Measurements from ENCODE around the gene REST. TPM values are rescaled to one million over a fixed set of nuclear protein-coding genes. Genes with fewer than 3 reads are reported as not detected.

The REST gene
- total and polyA plus RNA-seq, 9 of the 15 experiments (the other 6 are each of a cell fraction or from before 2014, with no cell fraction given), result 2.9 to 24.0 (median 19.2) TPM

- TF ChIP-seq SRSF7 (optimal IDR thresholded peaks at IDR 0.05; ENCODE audit: low read depth, low read length) (no peak), CAMTA2 (CRISPR knock-in tag; conservative IDR thresholded peaks at IDR 0.05) (no peak), OTX1 (CRISPR knock-in tag; IDR thresholded peaks at IDR 0.05) (no peak)
Observed at GRCh38 chr4:56973336-56973735, 65.6 kb downstream of the REST start (continued).

- POLR2A ChIA-PET, result interaction anchor here (0.6 to 6.3 kb wide), 4 partner anchors 11 to 69 kb away, joined by 3 to 61 read pairs (median 11); partner anchors contain the start of gene REST
- CTCF ChIA-PET (ENCODE audit: low intra/inter-chr PET ratio), result no interaction called here
- H3K27ac ChIP-seq (ENCODE audit: extremely low read depth, low read depth, low read length), result peak overlapping the region; percentile 94; the same call in 2 of the 3 replicates
- TF ChIP-seq HNRNPLL (IDR thresholded peaks at IDR 0.05; ENCODE audit: low read depth, low read length, poor library complexity, severe bottlenecking) (peak; percentile 93), KAT7 (CRISPR knock-in tag; IDR thresholded peaks at IDR 0.05; ENCODE audit: borderline replicate concordance) (0 out of 2 replicates have a peak, but pooled peaks have one; percentile 66), HMGXB4 (CRISPR knock-in tag; IDR thresholded peaks at IDR 0.05) (0 out of 2 replicates have a peak, but pooled peaks have one; percentile 38), CREB3L1 (IDR thresholded peaks at IDR 0.05; ENCODE audit: borderline replicate concordance, low read depth) (no peak), ETV6 (IDR thresholded peaks at IDR 0.05; ENCODE audit: borderline replicate concordance in 1 of 2, low read depth in 2 of 2, low read length in 1 of 2) (no peak), ETV6 (CRISPR knock-in tag; IDR thresholded peaks at IDR 0.05; ENCODE audit: borderline replicate concordance) (peak; percentile 61; the same call in 1 of the 2 replicates), SIN3A (IDR thresholded peaks at IDR 0.05; ENCODE audit: borderline replicate concordance in 2 of 2, control insufficient read depth in 1 of 2, low read depth in 2 of 2, low read length in 2 of 2) (peak in 1 of 2 experiments; percentile 13; a peak in 1 of 4 replicates), CHD1 (IDR thresholded peaks at IDR 0.05; ENCODE audit: low read length) (peak; percentile 70), ZNF57 (CRISPR knock-in tag; IDR thresholded peaks at IDR 0.05) (no peak), UBTF (IDR thresholded peaks at IDR 0.05; ENCODE audit: borderline replicate concordance in 1 of 2, low read depth in 2 of 2, low read length in 2 of 2) (0 out of 4 replicates have a peak, but pooled peaks of 1 of the 2 experiments have one; percentile 29)
Observed at GRCh38 chr4:56976283-56976836, 68.7 kb downstream of the REST start.

More at GRCh38 chr4:56976283-56976836, 68.7 kb downstream of the REST start:
- ATAC-seq (peak; percentile 17), FAIRE-seq (no peak), DNase-seq (ENCODE audit: extremely low read depth in 1 of 4, low spot score in 3 of 4) (peak; percentile 14 to 38 (median 17))
- Histone ChIP-seq H2AFZ (ENCODE audit: low read depth, low read length) (no peak overlapping the region), H3K4me1 (replicated peaks in 1 of 2; ENCODE audit: control insufficient read depth in 2 of 2, insufficient read depth in 2 of 2, low read length in 2 of 2) (peaks cover 16 to 28% of the 10 kb centered on the region in 2 experiments; a peak in 4 of 5 replicates), H3K36me3 (ENCODE audit: control insufficient read depth, insufficient read depth, low read length) (peaks cover 47% of the 10 kb centered on the region), H3K9ac (ENCODE audit: insufficient read depth in 1 of 2, low read depth in 2 of 2, low read length in 2 of 2) (peak overlapping the region; percentile 96 to 99), H3K9me1 (ENCODE audit: control insufficient read depth, insufficient read depth, low read length) (no peaks in the 10 kb centered on the region), H3K79me2 (ENCODE audit: control insufficient read depth, insufficient read depth, low read length) (peaks cover 71% of the 10 kb centered on the region), H3K4me3 (peak overlapping the region; percentile 98), H4K20me1 (replicated peaks; ENCODE audit: control insufficient read depth, insufficient read depth, low read length) (peaks cover 20% of the 10 kb centered on the region), H3K9me3 (replicated peaks; ENCODE audit: control insufficient read depth, insufficient read depth, low read depth, low read length) (no peaks in the 10 kb centered on the region; the same call in 1 of the 2 replicates), H3K27me3 (ENCODE audit: control insufficient read depth in 2 of 2, insufficient read depth in 2 of 2, low read length in 2 of 2) (no peaks in the 10 kb centered on the region), H3K4me2 (ENCODE audit: insufficient read depth, low read length) (peak overlapping the region; percentile 100)
- 1% methylated on average over 32 of the region's 35 CpGs for WGBS (ENCODE audit: insufficient coverage, low coverage, missing lambda C conversion rate)
- no TSS peak for BruUV-seq (replicated peaks)
- in situ Hi-C loops (cut with MboI) (no loop called here), intact Hi-C loops (cut with micrococcal nuclease) (loop anchor here (5.0 kb wide), 1 partner anchor 69 kb away; the partner anchor contains the start of gene REST)

Data from K562 (cell line).